Measurements from ENCODE around the gene ANKH.
"Not testable (repeated sequence)": the region's sequence is repeated elsewhere in the genome, so short reads cannot be mapped to it uniquely, and the experiment has no call there.

DNA sequence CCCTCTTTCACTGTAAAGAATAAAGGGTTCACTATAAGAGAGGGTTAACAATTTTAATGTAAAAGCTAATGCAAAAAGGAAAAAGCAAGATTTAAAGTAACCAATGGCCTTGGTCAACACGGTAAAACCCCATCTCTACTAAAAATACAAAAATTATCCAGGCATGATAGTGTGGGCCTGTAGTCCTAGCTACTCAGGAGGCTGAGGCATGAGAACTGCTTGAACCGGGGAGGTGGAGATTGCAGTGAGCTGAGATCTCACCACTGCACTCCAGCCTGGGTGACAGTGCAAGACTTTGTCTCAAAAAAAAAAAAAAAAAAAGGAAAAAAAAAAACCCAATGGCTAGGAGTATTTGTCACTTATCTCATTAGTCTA, 53.8 kb downstream of the ANKH start:
- TF ChIP-seq YY1 (IDR thresholded peaks at IDR 0.05); SP1 (IDR thresholded peaks at IDR 0.05); RAD21 (IDR thresholded peaks at IDR 0.05); NR2F2 (IDR thresholded peaks at IDR 0.05); GABPA (IDR thresholded peaks at IDR 0.05 in 1 of 2, conservative IDR thresholded peaks at IDR 0.05 in 1 of 2); FOXA1 (IDR thresholded peaks at IDR 0.05); JUND (IDR thresholded peaks at IDR 0.05): not testable (repeated sequence)
- TF ChIP-seq, protein P1, sequence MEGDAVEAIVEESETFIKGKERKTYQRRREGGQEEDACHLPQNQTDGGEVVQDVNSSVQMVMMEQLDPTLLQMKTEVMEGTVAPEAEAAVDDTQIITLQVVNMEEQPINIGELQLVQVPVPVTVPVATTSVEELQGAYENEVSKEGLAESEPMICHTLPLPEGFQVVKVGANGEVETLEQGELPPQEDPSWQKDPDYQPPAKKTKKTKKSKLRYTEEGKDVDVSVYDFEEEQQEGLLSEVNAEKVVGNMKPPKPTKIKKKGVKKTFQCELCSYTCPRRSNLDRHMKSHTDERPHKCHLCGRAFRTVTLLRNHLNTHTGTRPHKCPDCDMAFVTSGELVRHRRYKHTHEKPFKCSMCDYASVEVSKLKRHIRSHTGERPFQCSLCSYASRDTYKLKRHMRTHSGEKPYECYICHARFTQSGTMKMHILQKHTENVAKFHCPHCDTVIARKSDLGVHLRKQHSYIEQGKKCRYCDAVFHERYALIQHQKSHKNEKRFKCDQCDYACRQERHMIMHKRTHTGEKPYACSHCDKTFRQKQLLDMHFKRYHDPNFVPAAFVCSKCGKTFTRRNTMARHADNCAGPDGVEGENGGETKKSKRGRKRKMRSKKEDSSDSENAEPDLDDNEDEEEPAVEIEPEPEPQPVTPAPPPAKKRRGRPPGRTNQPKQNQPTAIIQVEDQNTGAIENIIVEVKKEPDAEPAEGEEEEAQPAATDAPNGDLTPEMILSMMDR (IDR thresholded peaks at IDR 0.05; ENCODE audit: low read depth, low read length, missing input control), result not testable (repeated sequence)
- TF ChIP-seq, protein P2, sequence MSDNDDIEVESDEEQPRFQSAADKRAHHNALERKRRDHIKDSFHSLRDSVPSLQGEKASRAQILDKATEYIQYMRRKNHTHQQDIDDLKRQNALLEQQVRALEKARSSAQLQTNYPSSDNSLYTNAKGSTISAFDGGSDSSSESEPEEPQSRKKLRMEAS (IDR thresholded peaks at IDR 0.05), result not testable (repeated sequence)
- TF ChIP-seq, protein P3, sequence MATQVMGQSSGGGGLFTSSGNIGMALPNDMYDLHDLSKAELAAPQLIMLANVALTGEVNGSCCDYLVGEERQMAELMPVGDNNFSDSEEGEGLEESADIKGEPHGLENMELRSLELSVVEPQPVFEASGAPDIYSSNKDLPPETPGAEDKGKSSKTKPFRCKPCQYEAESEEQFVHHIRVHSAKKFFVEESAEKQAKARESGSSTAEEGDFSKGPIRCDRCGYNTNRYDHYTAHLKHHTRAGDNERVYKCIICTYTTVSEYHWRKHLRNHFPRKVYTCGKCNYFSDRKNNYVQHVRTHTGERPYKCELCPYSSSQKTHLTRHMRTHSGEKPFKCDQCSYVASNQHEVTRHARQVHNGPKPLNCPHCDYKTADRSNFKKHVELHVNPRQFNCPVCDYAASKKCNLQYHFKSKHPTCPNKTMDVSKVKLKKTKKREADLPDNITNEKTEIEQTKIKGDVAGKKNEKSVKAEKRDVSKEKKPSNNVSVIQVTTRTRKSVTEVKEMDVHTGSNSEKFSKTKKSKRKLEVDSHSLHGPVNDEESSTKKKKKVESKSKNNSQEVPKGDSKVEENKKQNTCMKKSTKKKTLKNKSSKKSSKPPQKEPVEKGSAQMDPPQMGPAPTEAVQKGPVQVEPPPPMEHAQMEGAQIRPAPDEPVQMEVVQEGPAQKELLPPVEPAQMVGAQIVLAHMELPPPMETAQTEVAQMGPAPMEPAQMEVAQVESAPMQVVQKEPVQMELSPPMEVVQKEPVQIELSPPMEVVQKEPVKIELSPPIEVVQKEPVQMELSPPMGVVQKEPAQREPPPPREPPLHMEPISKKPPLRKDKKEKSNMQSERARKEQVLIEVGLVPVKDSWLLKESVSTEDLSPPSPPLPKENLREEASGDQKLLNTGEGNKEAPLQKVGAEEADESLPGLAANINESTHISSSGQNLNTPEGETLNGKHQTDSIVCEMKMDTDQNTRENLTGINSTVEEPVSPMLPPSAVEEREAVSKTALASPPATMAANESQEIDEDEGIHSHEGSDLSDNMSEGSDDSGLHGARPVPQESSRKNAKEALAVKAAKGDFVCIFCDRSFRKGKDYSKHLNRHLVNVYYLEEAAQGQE (IDR thresholded peaks at IDR 0.05), result not testable (repeated sequence)
- TF ChIP-seq, protein P4, sequence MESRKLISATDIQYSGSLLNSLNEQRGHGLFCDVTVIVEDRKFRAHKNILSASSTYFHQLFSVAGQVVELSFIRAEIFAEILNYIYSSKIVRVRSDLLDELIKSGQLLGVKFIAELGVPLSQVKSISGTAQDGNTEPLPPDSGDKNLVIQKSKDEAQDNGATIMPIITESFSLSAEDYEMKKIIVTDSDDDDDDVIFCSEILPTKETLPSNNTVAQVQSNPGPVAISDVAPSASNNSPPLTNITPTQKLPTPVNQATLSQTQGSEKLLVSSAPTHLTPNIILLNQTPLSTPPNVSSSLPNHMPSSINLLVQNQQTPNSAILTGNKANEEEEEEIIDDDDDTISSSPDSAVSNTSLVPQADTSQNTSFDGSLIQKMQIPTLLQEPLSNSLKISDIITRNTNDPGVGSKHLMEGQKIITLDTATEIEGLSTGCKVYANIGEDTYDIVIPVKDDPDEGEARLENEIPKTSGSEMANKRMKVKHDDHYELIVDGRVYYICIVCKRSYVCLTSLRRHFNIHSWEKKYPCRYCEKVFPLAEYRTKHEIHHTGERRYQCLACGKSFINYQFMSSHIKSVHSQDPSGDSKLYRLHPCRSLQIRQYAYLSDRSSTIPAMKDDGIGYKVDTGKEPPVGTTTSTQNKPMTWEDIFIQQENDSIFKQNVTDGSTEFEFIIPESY (IDR thresholded peaks at IDR 0.05), result not testable (repeated sequence)
